ENCODE measurements around the gene ME3. TPM values are rescaled to one million over a fixed set of nuclear protein-coding genes. Genes with fewer than 3 reads are reported as not detected.

ME3 gene
- total RNA-seq, 4 donors from 2014 or later = 28.2 to 60.7 (median 46.0) TPM

GRCh38 chr11:86422371-86422770, 250.0 kb downstream of the ME3 start:
- no peak for TF ChIP-seq CTCF (IDR thresholded peaks at IDR 0.05; ENCODE audit: low read depth)

- no peak for TF ChIP-seq CTCF (IDR thresholded peaks at IDR 0.05; ENCODE audit: low read depth)
These were observed 250.5 kb downstream of the ME3 start for GRCh38 chr11:86421946-86422345.

GRCh38 chr11:86418917-86419316, 253.5 kb downstream of the ME3 start:
- no peak for TF ChIP-seq CTCF (IDR thresholded peaks at IDR 0.05; ENCODE audit: low read depth)

- TF ChIP-seq CTCF (IDR thresholded peaks at IDR 0.05; ENCODE audit: low read depth) = no peak
These were observed 253.9 kb downstream of the ME3 start for GRCh38 chr11:86418513-86418912.

GRCh38 chr11:86418106-86418505, 254.3 kb downstream of the ME3 start:
- TF ChIP-seq CTCF (IDR thresholded peaks at IDR 0.05; ENCODE audit: low read depth) = no peak

GRCh38 chr11:86416494-86416893, 255.9 kb downstream of the ME3 start:
- TF ChIP-seq CTCF (IDR thresholded peaks at IDR 0.05; ENCODE audit: low read depth) = no peak

GRCh38 chr11:86415026-86415425, 257.4 kb downstream of the ME3 start:
- TF ChIP-seq CTCF (IDR thresholded peaks at IDR 0.05; ENCODE audit: low read depth) = no peak
